ENCODE results near the gene CLEC18C. TPM values are rescaled to one million over a fixed set of nuclear protein-coding genes. Genes with fewer than 3 reads are reported as not detected.
"Not testable (repeated sequence)": the region's sequence is repeated elsewhere in the genome, so short reads cannot be mapped to it uniquely, and the experiment has no call there.

CLEC18C gene
- total RNA-seq, 1 donor from 2014 or later, result 0.60 TPM

DNA sequence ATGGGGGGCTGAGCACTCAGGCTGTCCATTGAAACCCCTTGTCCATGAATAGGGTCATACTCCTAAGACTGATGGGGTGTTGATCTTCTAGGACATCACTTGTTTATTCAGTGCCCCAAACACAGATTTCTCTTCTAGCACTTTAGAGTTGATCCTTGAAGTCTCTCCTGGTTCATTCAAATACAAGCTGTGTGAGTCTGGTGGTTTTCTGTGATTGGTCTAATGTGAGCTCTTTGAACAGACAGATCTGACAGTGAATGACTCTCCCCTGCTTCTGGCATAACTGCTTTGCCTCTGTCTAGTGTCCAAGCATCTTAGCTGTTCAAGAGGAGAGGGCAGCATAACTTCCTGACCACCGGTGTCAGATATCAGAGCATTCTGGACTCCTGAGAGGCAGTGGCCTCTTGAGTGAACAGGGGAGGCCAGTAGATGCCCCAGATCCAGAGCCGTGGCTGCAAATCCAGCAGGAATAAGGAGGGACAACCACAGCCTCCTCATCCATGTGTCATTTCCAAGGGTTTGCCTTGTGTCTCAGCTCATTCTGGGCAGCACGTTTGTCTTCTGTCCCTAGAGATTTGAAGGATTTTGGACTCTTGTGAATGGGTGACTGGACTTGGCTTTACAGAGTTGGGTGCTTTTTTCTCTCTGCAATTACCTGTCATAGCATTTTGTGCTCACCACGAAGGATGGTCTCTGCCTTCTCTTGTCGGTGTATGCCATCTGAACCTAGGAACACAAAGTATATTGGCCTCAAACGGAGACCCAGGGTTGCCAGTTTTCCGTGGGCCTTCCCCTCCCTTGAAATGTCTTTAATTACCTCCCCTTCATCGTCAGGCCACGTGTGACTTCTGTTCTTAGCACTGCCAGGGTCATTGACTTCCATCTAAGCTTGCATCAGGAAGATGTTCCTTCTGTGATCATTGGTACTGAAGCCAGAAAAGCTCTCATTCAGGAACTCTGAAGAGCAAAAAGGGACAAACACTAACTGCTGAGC lies 13.9 kb upstream of the CLEC18C start:
- no peak for DNase-seq (ENCODE audit: low read depth)

- no peak for DNase-seq (ENCODE audit: low read depth)
Observed at GRCh38 chr16:70160388-70160787, 13.2 kb upstream of the CLEC18C start.

- no peak for DNase-seq (ENCODE audit: low read depth)
Observed at GRCh38 chr16:70160821-70161220, 12.8 kb upstream of the CLEC18C start.

GRCh38 chr16:70161350-70161749 lies 12.2 kb upstream of the CLEC18C start:
- no peak for DNase-seq (ENCODE audit: low read depth)

GRCh38 chr16:70162041-70162451 lies 11.5 kb upstream of the CLEC18C start:
- peak; percentile 89 for DNase-seq (ENCODE audit: low read depth)

DNA sequence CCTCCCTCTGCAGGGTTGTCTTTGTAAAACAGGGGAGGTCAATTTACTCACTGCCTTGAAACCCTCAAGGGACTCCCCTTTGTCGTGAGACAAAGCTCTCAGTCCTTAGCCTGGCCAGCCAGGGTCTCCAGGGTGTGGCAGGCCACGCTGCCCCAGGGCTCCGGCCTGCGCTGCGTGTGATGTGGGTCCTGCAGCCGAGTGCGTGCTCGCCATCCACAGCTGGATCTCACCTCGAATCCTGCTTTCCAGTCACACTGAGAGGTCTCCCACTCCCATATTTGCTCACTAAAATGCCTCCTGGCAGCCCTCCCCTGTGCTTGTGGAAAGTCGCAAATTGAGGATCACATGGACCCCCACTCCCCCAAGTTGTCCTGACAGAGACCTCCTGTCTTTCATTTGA lies 10.0 kb upstream of the CLEC18C start:
- DNase-seq (ENCODE audit: low read depth), result no peak

GRCh38 chr16:70166688-70167087 lies 6.9 kb upstream of the CLEC18C start:
- not testable (repeated sequence) for DNase-seq (ENCODE audit: low read depth)

- not testable (repeated sequence) for DNase-seq (ENCODE audit: low read depth)
Observed at GRCh38 chr16:70173916-70174315, 329 bp downstream of the CLEC18C start.

DNA sequence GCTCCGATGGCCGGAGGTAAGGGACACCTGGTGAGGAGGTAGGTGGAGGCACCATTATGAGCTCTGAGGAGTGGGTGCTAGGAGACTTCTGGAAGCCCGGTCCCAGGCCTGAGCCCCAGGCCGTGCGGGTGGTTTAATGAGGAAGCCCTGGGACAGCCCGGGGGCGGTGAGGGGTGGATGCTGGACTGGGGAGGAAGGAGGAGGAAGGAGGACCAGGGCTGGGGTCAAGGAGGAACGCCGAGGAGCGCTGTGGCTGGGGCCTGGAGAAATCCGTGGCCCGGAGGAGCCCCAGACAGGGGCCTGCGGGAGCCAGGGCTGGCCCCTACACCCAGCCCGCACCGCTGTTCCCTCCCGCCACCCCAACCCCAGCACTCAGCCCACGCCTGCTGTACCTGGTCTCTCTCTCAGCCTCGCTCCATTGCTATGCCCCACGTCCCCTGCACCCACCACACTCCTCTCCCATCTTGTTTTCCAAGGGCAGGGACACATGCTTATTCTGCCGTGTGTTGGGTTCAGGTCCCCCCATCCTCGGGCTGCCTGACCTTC lies 873 bp downstream of the CLEC18C start:
- DNase-seq (ENCODE audit: low read depth), result not testable (repeated sequence)

- not testable (repeated sequence) for DNase-seq (ENCODE audit: low read depth)
Observed at GRCh38 chr16:70187858-70188607, 14.4 kb downstream of the CLEC18C start.

- DNase-seq (ENCODE audit: low read depth), result not testable (repeated sequence)
Observed at GRCh38 chr16:70188608-70188915, 15.0 kb downstream of the CLEC18C start.

DNA sequence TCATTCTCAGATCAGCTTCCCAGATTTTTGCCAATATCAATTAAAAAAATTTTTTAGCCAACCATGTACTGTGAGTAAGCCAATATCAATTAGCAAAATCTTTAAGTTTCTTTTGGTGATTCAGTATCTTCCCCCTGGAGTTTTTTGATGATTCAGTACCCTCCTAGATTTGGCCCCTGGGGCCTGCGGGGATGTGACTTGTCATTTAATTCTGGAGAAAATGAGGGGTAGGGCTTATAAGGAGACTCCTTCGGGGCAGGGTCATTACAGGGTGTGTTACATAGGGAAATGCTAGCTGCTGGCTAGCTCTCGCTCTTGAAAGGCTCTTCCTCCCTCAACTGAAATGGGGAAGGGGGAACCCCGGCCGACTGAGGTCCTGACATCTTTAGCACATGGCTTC lies 17.0 kb downstream of the CLEC18C start:
- DNase-seq (ENCODE audit: low read depth), result not testable (repeated sequence)

- DNase-seq (ENCODE audit: low read depth), result not testable (repeated sequence)
Observed at GRCh38 chr16:70196683-70197300, 23.2 kb downstream of the CLEC18C start.

- DNase-seq (ENCODE audit: low read depth), result not testable (repeated sequence)
Observed at GRCh38 chr16:70197611-70198010, 24.0 kb downstream of the CLEC18C start.

DNA sequence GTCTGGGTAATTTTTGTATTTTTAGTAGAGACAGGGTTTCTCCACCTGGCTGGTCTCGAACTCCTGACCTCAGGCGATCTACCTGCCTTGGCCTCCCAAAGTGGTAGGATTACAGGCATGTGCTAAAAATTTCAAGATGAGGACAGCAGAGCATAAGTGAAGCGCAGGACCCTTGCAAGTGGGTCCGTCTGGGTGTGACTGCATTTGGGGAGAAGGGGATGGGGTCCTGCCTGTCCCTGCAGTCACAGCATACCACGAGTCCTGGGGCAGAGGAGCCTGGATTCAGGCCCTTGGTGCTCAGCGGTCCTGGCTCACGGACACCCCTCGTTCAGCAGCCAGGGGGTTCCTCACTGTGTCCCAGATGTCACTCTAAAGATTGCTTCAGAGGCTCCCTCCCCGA lies 24.6 kb downstream of the CLEC18C start:
- DNase-seq (ENCODE audit: low read depth), result not testable (repeated sequence)

DNA sequence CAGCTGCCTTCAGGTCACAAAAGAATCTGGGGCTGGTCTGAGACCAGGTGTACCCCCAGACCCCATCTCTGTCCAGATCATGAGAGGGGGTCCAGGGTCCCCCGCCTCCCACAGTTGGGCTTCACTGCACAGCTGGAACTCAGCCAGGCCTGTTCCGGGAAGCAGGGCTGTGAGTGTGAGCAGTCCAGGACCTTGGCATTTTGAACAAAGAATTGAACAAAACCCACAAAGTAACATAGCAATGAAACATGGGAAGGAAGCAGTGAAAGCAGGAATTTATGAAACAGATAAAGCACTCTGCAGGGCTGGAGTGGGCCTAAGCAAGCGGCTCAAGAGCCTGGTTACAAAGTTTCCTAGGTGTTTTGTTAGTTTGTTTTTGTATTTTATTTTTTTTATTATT lies 25.1 kb downstream of the CLEC18C start:
- peak; percentile 54 for DNase-seq (ENCODE audit: low read depth)

GRCh38 chr16:70199170-70199569 lies 25.6 kb downstream of the CLEC18C start:
- DNase-seq (ENCODE audit: low read depth), result not testable (repeated sequence)

- DNase-seq (ENCODE audit: low read depth), result not testable (repeated sequence)
Observed at GRCh38 chr16:70200063-70200462, 26.5 kb downstream of the CLEC18C start.

GRCh38 chr16:70203508-70203907 lies 29.9 kb downstream of the CLEC18C start:
- DNase-seq (ENCODE audit: low read depth), result peak; percentile 2

DNA sequence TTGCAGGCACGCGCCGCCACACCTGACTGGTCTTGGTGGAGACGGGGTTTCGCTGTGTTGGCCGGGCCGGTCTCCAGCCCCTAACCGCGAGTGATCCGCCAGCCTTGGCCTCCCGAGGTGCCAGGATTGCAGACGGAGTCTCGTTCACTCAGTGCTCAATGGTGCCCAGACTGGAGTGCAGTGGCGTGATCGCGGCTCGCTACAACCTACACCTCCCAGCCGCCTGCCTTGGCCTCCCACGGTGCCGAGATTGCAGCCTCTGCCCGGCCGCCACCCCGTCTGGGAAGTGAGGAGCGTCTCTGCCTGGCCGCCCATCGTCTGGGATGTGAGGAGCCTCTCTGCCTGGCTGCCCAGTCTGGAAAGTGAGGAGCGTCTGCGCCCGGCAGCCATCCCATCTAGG lies 30.4 kb downstream of the CLEC18C start:
- not testable (repeated sequence) for DNase-seq (ENCODE audit: low read depth)

GRCh38 chr16:70204668-70205405 lies 31.2 kb downstream of the CLEC18C start:
- DNase-seq (ENCODE audit: low read depth), result not testable (repeated sequence)

Data from renal cortical epithelial cell (primary cell).